RWPE2 (cell line): Measurements from ENCODE around the gene TTC21A.

Source experiments
- ATAC-seq: fragments of 200-7000 bp; cut with Tn5 transposase; 3 replicates; pipeline ENCODE4 v1.9.1; 2021; ENCODE audit warnings: low read depth
- DNase-seq: peaks from one replicate; pipeline ENCODE4 v3.0.0-alpha.2; 2020; ENCODE audit warnings: low spot score
- H3K27ac ChIP-seq: fragments of 450-650 bp; 2 replicates; pipeline ENCODE4 v1.5.1; 2017; ENCODE audit warnings: mild to moderate bottlenecking; ENCODE audit not compliant: poor library complexity, severe bottlenecking
- H3K27me3 ChIP-seq: fragments of 250-450 bp; sonication (Bioruptor Pico); 2 replicates; pipeline ENCODE4 v1.5.1; 2021; ENCODE audit warnings: mild to moderate bottlenecking, moderate library complexity; ENCODE audit not compliant: insufficient read depth, poor library complexity, severe bottlenecking
- H3K36me3 ChIP-seq: fragments of 250-450 bp; sonication (Bioruptor Pico); 2 replicates; pipeline ENCODE4 v1.5.1; 2020; ENCODE audit warnings: low read depth, mild to moderate bottlenecking, moderate library complexity
- H3K4me1 ChIP-seq: fragments of 250-450 bp; sonication (Bioruptor Pico); 2 replicates; pipeline ENCODE4 v1.5.1; 2021; ENCODE audit warnings: mild to moderate bottlenecking, moderate library complexity; ENCODE audit not compliant: insufficient read depth, poor library complexity, severe bottlenecking
- H3K4me3 ChIP-seq: fragments of 250-450 bp; sonication (Bioruptor Pico); 2 replicates; pipeline ENCODE4 v1.5.1; 2021; ENCODE audit warnings: mild to moderate bottlenecking, moderate library complexity; ENCODE audit not compliant: severe bottlenecking
- H3K9me3 ChIP-seq: fragments of 250-450 bp; sonication (Bioruptor Pico); 2 replicates; pipeline ENCODE4 v1.5.1; 2021; ENCODE audit warnings: mild to moderate bottlenecking, moderate library complexity; ENCODE audit not compliant: severe bottlenecking
- TF ChIP-seq, protein P1 (sequence below): fragments of 450-650 bp; IDR thresholded peaks from one replicate; pipeline ENCODE4 v1.5.1; 2017; ENCODE audit warnings: mild to moderate bottlenecking, moderate library complexity; ENCODE audit not compliant: poor library complexity, severe bottlenecking

TTC21A gene

DNA sequence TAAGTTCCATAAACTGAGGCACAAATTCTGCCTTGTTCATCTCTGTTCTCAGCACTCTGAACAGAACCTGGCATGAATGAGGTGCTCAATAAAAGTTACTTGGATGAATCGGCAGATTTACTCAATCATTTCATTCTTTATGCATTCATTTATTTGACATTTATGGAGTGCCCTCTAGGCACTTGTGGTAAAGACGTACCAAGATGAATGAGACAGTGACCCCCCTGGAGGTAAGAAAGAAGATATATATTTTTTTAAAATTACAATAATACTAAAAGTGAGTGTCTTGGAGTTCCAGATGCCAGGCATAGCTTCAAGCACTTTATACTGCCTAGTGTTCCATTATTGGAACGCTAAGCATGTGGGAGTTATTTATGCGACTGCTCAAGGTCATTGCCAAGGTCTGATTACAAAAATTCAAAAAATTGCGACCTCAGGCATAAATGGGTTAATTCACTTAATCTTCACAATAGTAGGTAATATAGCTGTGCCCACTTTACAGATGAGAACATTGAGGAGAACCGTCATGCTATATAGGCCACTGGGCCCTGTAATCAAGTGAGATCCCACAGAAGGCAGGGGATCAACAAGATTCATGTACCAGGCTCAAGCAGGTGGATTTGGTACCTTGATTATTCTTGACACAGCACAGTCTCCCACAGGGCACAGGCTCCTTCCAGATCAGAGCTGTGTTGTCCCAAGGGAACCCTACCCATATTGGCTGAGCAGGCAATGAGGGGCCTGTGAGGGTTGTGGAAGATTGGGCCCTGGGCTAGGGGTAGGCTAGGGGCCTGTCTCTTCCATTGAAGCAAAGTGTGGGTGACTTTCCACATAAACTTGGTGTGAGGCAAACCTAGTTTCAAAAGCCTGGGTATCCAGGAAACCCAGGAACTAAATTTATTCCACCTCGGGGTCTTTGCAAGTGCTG is 74.2 kb downstream of the TTC21A start:
- Histone ChIP-seq H3K4me1 (peaks cover 28% of the 10 kb centered on the region), H3K36me3 (no peaks in the 10 kb centered on the region), H3K4me3 (no peak overlapping the region), H3K27ac (no peak overlapping the region), H3K9me3 (no peaks in the 10 kb centered on the region), H3K27me3 (no peaks in the 10 kb centered on the region)
- TF ChIP-seq, protein P1, sequence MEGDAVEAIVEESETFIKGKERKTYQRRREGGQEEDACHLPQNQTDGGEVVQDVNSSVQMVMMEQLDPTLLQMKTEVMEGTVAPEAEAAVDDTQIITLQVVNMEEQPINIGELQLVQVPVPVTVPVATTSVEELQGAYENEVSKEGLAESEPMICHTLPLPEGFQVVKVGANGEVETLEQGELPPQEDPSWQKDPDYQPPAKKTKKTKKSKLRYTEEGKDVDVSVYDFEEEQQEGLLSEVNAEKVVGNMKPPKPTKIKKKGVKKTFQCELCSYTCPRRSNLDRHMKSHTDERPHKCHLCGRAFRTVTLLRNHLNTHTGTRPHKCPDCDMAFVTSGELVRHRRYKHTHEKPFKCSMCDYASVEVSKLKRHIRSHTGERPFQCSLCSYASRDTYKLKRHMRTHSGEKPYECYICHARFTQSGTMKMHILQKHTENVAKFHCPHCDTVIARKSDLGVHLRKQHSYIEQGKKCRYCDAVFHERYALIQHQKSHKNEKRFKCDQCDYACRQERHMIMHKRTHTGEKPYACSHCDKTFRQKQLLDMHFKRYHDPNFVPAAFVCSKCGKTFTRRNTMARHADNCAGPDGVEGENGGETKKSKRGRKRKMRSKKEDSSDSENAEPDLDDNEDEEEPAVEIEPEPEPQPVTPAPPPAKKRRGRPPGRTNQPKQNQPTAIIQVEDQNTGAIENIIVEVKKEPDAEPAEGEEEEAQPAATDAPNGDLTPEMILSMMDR: no peak
- no peak for DNase-seq
- ATAC-seq: no peak

DNA sequence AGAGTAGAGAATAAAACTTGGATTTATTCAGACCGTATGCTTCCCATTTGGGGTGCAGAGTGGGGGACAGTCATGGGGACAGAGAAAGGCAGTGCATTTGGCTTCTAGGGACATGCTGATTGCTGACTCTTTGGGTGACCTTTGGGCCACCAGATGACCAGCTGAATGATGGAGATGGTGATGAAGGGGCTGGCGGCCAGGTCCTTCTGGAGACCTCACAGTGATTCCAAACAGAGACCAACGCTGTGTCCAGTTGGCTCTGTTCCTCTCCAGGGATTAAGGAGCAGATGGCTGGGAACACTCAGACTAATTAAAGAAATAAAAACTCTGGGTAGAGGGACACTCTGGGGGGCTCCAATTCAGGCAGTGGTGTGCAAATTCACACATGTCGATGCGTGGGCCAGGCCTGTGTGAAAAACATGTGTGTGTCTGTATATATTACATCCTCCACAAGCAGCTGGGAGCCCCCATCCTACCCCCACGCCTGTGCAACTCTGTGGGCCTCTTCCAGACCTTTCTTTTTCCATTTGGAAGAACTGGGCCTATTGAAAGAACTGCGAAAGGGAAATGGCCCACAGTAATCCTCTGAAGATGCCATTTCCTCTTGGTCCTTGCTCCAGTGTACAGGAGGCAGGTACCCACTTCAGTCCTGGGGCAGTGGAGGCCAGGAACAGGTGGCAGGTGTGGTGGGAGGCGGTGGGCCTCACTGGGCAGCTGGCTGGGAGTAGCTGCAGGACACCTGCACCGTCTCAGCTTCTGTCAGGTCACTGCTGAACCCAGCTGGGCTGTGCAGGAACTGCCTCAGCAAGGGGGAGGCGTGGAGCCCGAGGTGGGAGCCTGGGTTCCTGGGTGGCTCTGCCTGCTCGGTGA is 76.0 kb downstream of the TTC21A start:
- Histone ChIP-seq H3K4me1 (peaks cover 15% of the 10 kb centered on the region), H3K4me3 (no peak overlapping the region), H3K27me3 (no peaks in the 10 kb centered on the region), H3K9me3 (no peaks in the 10 kb centered on the region), H3K27ac (no peak overlapping the region), H3K36me3 (no peaks in the 10 kb centered on the region)
- ATAC-seq (no peak), DNase-seq (no peak)
- TF ChIP-seq, protein P1: no peak

DNA sequence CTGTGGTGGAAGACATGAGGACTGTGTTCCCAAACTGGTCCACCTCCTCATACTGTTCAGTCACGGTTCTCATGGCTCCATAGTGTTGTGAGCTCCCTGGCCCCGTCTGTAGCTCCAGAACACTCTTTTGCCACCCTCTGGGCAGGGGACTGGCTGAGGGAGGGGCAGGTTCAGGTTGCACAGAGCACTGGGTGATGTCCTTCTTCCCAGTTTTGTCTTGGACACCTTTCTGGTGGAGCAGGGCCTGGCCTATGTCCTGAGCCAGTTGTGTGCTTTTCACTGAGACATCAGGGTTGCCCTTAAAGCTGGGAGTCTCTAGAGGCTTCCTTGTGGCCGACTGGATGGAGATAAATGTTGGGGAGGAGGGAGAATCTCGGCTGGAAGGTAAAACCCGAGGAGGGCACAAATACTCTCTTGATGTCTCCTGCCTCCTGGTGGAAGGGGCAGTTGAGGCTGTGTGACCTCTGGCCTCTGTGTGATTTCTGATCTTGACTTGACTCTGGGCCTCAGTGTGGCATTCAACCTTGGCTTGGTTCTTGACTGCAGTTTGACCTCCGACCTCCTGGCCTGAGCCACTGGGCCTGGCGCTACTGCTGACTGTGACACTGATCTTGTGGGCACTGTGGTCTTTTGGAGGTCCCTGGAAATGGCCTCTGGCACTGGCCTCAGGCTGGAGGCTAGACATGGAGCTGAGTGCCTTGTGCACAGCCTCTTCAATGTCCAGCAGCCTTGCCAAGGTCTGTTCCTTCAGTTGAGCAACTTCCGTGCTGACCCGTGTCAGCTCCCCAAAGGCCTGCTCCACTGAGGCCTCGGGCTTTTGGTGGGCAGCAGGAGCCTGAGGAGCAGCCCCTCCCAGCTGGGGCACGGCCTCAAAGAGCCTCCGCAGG is 76.8 kb downstream of the TTC21A start:
- H3K27ac ChIP-seq: no peak overlapping the region
- no peaks in the 10 kb centered on the region for H3K9me3 ChIP-seq
- no peaks in the 10 kb centered on the region for H3K27me3 ChIP-seq
- no peak overlapping the region for H3K4me3 ChIP-seq
- TF ChIP-seq, protein P1: no peak
- H3K36me3 ChIP-seq: no peaks in the 10 kb centered on the region
- peaks cover 10% of the 10 kb centered on the region for H3K4me1 ChIP-seq
- no peak for ATAC-seq
- DNase-seq: no peak

DNA sequence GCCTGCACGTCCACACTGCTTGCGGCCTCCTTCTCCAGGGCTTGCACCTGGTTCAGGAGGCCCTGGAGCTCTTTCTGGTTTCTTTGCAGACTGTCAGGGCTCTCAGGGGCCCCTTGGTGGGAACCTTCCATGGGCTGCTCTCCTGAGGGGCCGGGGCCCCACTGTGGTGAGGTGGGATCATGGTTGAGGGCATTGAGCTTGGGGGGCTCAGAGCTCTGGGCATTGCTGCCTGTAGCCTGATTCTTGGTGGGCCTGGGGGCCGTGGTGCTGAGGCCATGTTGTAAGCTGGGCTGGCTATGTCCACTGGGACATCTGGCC is 77.4 kb downstream of the TTC21A start:
- Histone ChIP-seq H3K27ac (no peak overlapping the region), H3K36me3 (no peaks in the 10 kb centered on the region), H3K4me3 (no peak overlapping the region), H3K27me3 (no peaks in the 10 kb centered on the region), H3K4me1 (peaks cover 5% of the 10 kb centered on the region), H3K9me3 (no peaks in the 10 kb centered on the region)
- TF ChIP-seq, protein P1: no peak
- DNase-seq (no peak), ATAC-seq (no peak)
